Tibial nerve (tissue), 4 donors: ENCODE data around the gene SHFL. TPM values are rescaled to one million over a fixed set of nuclear protein-coding genes. Genes with fewer than 3 reads are reported as not detected.

Experiments used
- DNase-seq, 2 donors: peaks; one replicate each; pipeline ENCODE4 v3.0.0-alpha.2; 2019; ENCODE audit warnings: low spot score in 2 of 2
- H3K27ac ChIP-seq, 4 donors: fragments of 200-600 bp; sonication (generic) in 3 of 4; one replicate each; pipeline ENCODE4 v1.5.1; 2017 to 2019; ENCODE audit warnings: mild to moderate bottlenecking in 1 of 4
- H3K27me3 ChIP-seq, 2 donors: fragments of 200-600 bp; sonication (generic) in 1 of 2; one replicate each; pipeline versions ENCODE4 v1.5.1 to v1.6.0; 2017 to 2019
- H3K36me3 ChIP-seq, 3 donors: fragments of 200-600 bp; sonication (generic); one replicate each; pipeline ENCODE4 v1.5.1; 2018 to 2019
- H3K4me1 ChIP-seq, 4 donors: fragments of 200-600 bp; sonication (generic) in 3 of 4; one replicate each; pipeline ENCODE4 v1.5.1; 2017 to 2019
- H3K4me3 ChIP-seq, 4 donors: fragments of 200-600 bp; sonication (generic) in 3 of 4; one replicate each; pipeline ENCODE4 v1.5.1; 2017 to 2019; ENCODE audit warnings: mild to moderate bottlenecking in 1 of 4, moderate library complexity in 1 of 4
- H3K9me3 ChIP-seq, 4 donors: fragments of 200-600 bp; sonication (generic) in 3 of 4; one replicate each; pipeline ENCODE4 v1.5.1; 2017 to 2019
- CTCF ChIP-seq, 5 experiments: fragments of 200-600 bp in 3 of 5; fragments of 450-650 bp in 2 of 5; sonication (generic) in 3 of 5; IDR thresholded peaks; one replicate each; pipeline ENCODE4 v1.5.1; 2016 to 2019; ENCODE audit warnings: antibody characterized with exemption in 5 of 5, mild to moderate bottlenecking in 3 of 5, moderate library complexity in 2 of 5
- EP300 ChIP-seq, 2 donors: sonication (generic); formaldehyde crosslinking; IDR thresholded peaks; one replicate each; pipeline ENCODE4 v1.6.1; 2017; ENCODE audit warnings: antibody characterized with exemption in 2 of 2, mild to moderate bottlenecking in 1 of 2
- POLR2A ChIP-seq, 2 donors: fragments of 450-650 bp; IDR thresholded peaks; one replicate each; pipeline ENCODE4 v1.6.1; 2017; ENCODE audit warnings: antibody characterized with exemption in 2 of 2, mild to moderate bottlenecking in 2 of 2, moderate library complexity in 2 of 2
- WGBS, 2 donors: methylation state at CpG; one replicate each; pipeline ENCODE4 v1.1.5; 2018; 5-methylcytosine and 5-hydroxymethylcytosine counted together
- total RNA-seq, 4 donors: library from RNA; depleted of rRNA; stranded (reverse); fragments of >200 nt; gene quantifications; one replicate each; pipeline ENCODE4 v1.1.0, GENCODE V29; 2016

The SHFL gene
- total RNA-seq, 4 donors from 2014 or later, result 25.1 to 58.6 (median 43.4) TPM

- WGBS, 2 donors, result 85 to 89% methylated on average over 18 of the region's 18 CpGs
- H3K4me3 ChIP-seq, result peak overlapping the region in 3 of 4 donors; percentile 91 to 99 (median 95)
These were observed 1.4 kb downstream of the SHFL start for GRCh38 chr19:10087296-10088061.

GRCh38 chr19:10088949-10089554 is 2.9 kb downstream of the SHFL start:
- Histone ChIP-seq H3K4me3 (no peak overlapping the region), H3K27me3 (no peaks in the 10 kb centered on the region), H3K27ac (no peak overlapping the region), H3K36me3 (peaks cover 0 to 52% (median 5%) of the 10 kb centered on the region in 3 donors), H3K4me1 (peaks cover 0 to 15% (median 2%) of the 10 kb centered on the region in 4 donors), H3K9me3 (peaks cover 0 to 15% (median 0%) of the 10 kb centered on the region in 4 donors)
- 83 to 94% methylated on average over 6 of the region's 6 CpGs for WGBS, 2 donors
- DNase-seq, result no peak
- no peak for TF ChIP-seq POLR2A (IDR thresholded peaks at IDR 0.05)
- TF ChIP-seq CTCF (IDR thresholded peaks at IDR 0.05), result no peak
- TF ChIP-seq EP300 (IDR thresholded peaks at IDR 0.05), result no peak

More at GRCh38 chr19:10087296-10088061, 1.4 kb downstream of the SHFL start:
- Histone ChIP-seq H3K4me1 (peaks cover 0 to 15% (median 2%) of the 10 kb centered on the region in 4 donors), H3K9me3 (peaks cover 0 to 15% (median 0%) of the 10 kb centered on the region in 4 donors), H3K27me3 (no peaks in the 10 kb centered on the region), H3K36me3 (peaks cover 0 to 36% (median 5%) of the 10 kb centered on the region in 3 donors), H3K27ac (peak overlapping the region; percentile 87 to 98 (median 92))
- TF ChIP-seq CTCF (IDR thresholded peaks at IDR 0.05) (no peak), EP300 (IDR thresholded peaks at IDR 0.05) (no peak), POLR2A (IDR thresholded peaks at IDR 0.05) (no peak)
- DNase-seq, result no peak

- peaks cover 0 to 52% (median 5%) of the 10 kb centered on the region in 3 donors for H3K36me3 ChIP-seq
- H3K4me3 ChIP-seq, result no peak overlapping the region
- H3K27me3 ChIP-seq, result no peaks in the 10 kb centered on the region
- H3K27ac ChIP-seq, result no peak overlapping the region
- no peak for TF ChIP-seq EP300 (IDR thresholded peaks at IDR 0.05)
- TF ChIP-seq POLR2A (IDR thresholded peaks at IDR 0.05), result no peak
- no peak for TF ChIP-seq CTCF (IDR thresholded peaks at IDR 0.05)
- peaks cover 0 to 15% (median 0%) of the 10 kb centered on the region in 4 donors for H3K9me3 ChIP-seq
- H3K4me1 ChIP-seq, result peaks cover 0 to 15% (median 2%) of the 10 kb centered on the region in 4 donors
- 83% methylated on average over 15 of the region's 15 CpGs for WGBS, 2 donors
- DNase-seq, result no peak
These were observed 3.8 kb downstream of the SHFL start for GRCh38 chr19:10089801-10090375.

- Histone ChIP-seq H3K27ac (no peak overlapping the region), H3K9me3 (peaks cover 0 to 15% (median 0%) of the 10 kb centered on the region in 4 donors), H3K4me3 (no peak overlapping the region), H3K36me3 (peaks cover 0 to 52% (median 5%) of the 10 kb centered on the region in 3 donors), H3K4me1 (peaks cover 0 to 18% (median 5%) of the 10 kb centered on the region in 4 donors), H3K27me3 (no peaks in the 10 kb centered on the region)
- TF ChIP-seq CTCF (IDR thresholded peaks at IDR 0.05), result no peak
- TF ChIP-seq POLR2A (IDR thresholded peaks at IDR 0.05), result no peak
- no peak for TF ChIP-seq EP300 (IDR thresholded peaks at IDR 0.05)
- 87 to 94% methylated on average over 17 of the region's 17 CpGs for whole genome bisulfite sequencing, 2 donors
- DNase-seq, result no peak
These were observed 5.2 kb downstream of the SHFL start for GRCh38 chr19:10091370-10091687.
